GM21360 (cell line): ENCODE results near the gene RIC8B.
"Not testable (repeated sequence)": the region's sequence is repeated elsewhere in the genome, so short reads cannot be mapped to it uniquely, and the experiment has no call there.

Experiments
- ATAC-seq: cut with Tn5 transposase; IDR thresholded peaks from one replicate; pipeline ENCODE4 v1.9.1; 2021; ENCODE audit warnings: mild to moderate bottlenecking, moderate library complexity; ENCODE audit not compliant: unreplicated experiment

The RIC8B gene

GRCh38 chr12:106897981-106898901 is 123.8 kb downstream of the RIC8B start:
- ATAC-seq = no peak

DNA sequence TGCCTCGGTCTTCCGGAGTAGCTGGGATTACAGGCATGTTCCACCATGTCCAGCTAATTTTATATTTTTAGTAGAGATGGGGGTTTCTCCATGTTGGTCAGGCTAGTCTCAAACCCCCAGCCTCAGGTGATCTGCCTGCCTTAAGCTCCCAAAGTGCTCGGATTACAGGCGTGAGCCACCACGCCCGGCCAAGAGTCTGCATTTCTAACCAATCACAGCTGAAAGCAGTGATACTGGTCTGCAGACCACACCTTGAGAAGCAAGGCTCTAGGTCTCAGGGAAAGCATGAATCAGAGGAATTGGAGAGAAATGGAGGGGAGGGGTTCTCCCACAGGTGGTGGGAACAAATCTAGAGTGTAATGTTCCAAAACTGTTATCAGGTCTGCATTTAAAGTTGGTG is 126.1 kb downstream of the RIC8B start:
- ATAC-seq = no peak

DNA sequence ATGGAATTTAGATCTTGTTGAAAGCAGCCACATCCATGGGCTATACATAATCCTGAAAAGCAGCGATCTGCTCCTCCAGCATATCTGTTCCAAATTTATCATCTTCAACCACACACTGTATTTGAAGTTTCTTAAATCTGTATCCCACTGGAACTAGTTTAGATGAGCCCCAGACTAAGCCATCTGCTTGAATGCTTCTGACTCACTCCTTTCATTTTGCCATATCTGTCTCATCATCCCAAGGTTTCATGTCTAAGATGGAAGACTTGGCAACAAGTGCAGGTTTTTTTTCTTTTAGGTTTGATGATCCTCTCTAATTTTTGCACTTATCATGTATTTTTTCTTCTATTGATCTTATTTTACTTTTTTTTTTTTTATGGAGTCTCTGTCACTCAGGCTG is 126.8 kb downstream of the RIC8B start:
- no peak for ATAC-seq

GRCh38 chr12:106902053-106902452 is 127.6 kb downstream of the RIC8B start:
- ATAC-seq = no peak

- peak; percentile 70 for ATAC-seq
Observed at GRCh38 chr12:106903241-106903945, 128.9 kb downstream of the RIC8B start.

DNA sequence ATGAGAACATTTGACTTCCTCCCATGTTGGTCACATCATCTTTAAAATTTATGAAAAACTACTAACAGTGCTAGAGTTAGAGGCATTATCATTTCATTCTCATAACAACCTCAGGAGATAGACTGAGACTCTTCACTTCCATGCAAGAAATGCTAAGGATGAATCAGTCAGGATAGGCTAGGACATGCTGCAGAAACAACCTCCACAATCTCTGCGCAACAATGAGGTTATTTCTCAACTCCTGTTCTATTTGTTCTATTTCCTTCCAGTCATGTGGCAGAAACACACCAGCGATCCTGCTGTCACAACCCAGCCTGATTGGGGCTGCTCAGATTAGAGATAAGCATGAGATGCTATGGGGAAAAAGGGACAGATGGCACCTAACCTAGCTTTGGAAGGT is 132.2 kb downstream of the RIC8B start:
- ATAC-seq = no peak

DNA sequence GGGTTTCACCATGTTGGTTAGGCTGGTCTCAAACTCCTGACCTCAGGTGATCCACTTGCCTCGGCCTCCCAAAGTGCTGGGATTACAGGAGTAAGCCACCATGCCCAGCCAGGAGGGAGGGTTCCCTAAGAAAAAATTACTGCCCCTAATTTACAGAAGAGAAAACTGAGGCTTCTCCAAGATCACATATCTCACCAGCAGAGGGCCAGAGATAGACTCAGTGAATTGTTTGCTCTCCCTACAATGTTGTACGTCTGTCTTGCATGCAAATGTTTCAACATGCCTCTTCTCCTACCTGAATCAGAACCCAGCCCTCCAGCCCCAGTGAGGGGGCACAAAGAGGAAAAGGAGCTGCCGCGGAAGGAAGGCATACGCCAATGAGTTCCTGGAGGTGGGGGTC is 132.9 kb downstream of the RIC8B start:
- ATAC-seq = no peak

DNA sequence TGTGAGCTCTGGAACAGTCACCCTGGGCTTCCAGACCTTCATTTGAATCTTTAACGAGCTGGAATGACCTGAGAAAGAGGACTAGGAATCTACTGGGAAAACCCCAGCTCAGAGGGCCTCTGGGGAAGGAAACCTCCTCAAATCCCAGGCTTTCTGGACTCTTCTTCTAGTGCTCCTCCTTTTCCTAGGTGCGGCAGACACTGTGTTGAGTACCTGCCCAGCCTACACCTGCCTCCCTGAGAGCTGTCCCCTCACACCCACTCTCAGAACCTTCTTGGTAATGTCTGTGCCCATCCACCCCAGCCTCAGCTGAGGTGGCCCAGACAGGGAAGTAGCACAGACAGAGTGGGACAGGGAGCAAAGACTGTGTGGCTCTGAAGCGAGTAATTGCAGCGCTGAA is 133.4 kb downstream of the RIC8B start:
- no peak for ATAC-seq

- no peak for ATAC-seq
Observed at GRCh38 chr12:106908561-106908960, 134.1 kb downstream of the RIC8B start.

DNA sequence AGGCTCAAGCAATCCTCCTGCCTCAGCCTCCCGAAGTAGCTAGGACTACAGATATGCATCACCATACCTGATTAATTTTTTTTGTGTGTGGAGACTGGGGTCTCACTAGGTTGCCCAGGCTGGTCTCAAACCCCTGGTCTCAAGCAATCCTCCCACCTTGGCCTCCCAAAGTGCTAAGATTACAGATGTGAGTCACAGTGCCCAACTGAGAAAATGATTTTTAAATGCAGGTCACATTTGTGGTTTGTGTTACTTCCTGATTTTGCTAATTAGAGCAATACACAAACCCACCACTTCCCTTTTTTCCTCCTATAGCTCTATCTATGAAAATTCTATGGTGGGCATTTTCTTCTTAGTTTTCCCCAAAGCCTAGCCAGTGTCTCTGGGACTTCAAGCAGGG is 135.7 kb downstream of the RIC8B start:
- peak; percentile 57 for ATAC-seq

GRCh38 chr12:106911581-106911980 is 137.1 kb downstream of the RIC8B start:
- no peak for ATAC-seq

- ATAC-seq = no peak
Observed at GRCh38 chr12:106913456-106913855, 139.0 kb downstream of the RIC8B start.

- ATAC-seq = peak; percentile 54
Observed at GRCh38 chr12:106914796-106915634, 140.5 kb downstream of the RIC8B start.

DNA sequence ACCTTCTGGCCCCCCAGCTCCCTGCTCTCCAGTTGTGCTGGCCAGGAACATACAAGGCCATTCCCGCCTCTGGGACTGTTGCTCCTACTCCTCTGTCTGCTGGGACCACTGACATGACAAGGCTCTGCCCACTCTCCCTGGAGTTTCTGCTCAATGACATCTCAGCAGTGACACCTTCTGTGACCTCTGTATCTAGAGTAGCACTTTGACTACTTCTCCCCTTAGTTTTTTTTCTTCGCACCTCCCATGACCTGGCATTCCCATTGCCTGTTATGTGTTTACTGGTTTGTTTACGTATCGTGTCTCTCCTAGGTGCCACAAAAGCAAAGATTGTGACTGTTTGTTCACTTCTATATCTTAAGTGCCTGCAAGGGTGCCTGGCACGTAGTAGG is 141.1 kb downstream of the RIC8B start:
- ATAC-seq = no peak

DNA sequence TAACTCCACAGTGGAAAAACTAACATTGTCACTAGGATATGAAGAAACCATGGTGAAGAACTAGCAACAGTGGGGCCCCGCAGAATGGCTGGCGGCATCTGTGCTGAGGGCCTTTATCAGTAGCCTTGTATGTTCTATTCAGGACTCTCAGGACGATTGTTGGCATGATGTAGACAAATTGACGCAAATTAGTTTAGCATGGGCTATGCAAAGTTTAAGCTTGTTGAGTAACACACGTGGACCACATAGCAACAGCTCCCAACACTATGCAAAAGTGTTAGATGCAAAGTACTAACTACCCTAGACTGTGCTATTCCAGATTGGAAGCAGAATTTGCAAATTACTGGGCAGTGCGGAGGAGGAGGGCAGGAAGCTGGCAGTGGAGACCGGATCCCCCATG is 143.0 kb downstream of the RIC8B start:
- no peak for ATAC-seq

- ATAC-seq = no peak
Observed at GRCh38 chr12:106918746-106919145, 144.3 kb downstream of the RIC8B start.

DNA sequence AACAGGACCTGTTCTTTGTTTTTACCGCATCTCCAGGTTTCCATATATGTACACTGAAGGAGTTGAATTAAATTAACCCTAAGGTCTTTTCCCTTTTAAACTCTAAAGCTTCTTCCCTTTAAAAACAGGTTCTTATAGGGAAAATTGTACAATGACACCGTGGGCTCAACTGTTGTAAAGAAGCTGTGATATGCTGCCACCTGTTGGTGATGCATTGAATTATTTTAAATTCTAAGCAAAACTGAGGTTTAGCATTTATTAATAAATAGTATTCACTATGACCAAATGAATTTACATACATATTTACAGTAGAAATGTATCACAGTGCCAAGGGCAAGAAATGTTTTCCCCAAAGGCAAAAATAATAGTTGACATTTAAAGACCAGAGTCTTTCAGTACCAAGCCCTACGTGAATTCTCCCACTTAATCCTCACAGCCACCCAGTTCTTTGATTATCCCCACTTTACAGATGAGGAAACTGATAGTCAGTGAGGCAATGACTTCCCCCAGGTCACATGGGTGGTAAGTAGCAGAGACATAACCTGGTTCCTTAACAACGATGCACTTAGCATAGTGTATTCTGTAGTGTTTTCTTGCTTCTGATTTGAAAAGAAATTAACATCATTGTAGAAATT is 145.5 kb downstream of the RIC8B start:
- no peak for ATAC-seq

GRCh38 chr12:106921976-106922375 is 147.5 kb downstream of the RIC8B start:
- ATAC-seq = not testable (repeated sequence)

GRCh38 chr12:106923594-106923993 is 149.1 kb downstream of the RIC8B start:
- ATAC-seq = not testable (repeated sequence)

DNA sequence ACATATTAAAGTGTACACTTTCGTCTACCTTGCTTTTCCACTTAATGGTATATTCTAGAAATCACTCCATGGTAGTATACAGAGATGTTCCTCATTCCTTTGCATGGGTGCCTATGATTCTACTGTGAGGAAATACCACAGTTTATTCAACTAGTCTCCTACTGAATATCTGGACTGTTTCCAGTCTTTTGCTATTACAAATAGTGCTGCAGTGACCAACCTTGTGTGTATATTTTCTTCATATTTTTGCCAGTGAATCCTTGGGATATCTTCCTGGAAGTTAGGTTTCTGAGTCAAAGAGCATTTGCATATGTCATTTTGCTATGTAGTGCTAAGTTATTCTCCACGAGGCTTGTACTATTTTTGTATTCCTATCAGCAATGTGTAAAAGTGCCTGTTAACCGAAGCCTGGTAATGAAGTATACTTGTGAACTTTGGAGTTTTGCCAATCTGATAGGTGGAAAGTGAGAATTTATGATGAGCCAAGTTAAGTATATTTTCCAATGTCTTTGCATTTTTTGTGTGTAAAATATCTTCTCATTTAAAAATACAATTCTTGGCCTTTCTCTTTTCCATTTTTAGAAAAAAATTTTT is 149.9 kb downstream of the RIC8B start:
- no peak for ATAC-seq
